ENCODE measurements around the gene EVA1B. TPM values are rescaled to one million over a fixed set of nuclear protein-coding genes. Genes with fewer than 3 reads are reported as not detected.
A peak's percentile ranks its signal among the peaks of the same experiment; 100 is the strongest.

EVA1B gene, protein sequence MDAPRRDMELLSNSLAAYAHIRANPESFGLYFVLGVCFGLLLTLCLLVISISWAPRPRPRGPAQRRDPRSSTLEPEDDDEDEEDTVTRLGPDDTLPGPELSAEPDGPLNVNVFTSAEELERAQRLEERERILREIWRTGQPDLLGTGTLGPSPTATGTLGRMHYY
- 28.1 and 44.1 TPM in 2 replicates for total RNA-seq (2014; rRNA removed; shearing (Covaris generic))

- peak; percentile 84 for DNase-seq (ENCODE audit: low read depth)
Observed at GRCh38 chr1:36323636-36324352, at the start of gene EVA1B. Gene EVA1B (minus strand): TSS chr1:36323645. CDS start chr1:36323037, 608 bp downstream.

DNA sequence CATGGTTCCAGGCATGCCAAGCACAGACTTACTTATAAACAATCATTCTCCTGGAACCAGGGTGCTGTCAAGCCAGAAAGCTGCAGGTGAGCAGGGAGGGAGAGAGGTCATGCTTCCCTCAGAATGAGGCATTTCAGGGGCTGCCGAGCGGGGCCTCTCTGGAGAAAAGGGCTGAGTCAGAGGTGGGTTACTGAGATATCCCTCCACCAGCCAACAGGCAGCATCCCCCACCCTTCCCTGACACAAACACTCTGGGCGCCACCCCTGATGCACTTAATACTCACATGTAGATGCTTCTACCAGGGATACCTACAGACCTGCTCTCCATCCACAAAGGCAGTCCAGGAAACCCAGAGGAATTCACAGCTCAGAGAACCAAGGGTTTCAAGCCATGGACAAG lies 49.2 kb upstream of the EVA1B start:
- peak; percentile 34 for DNase-seq (ENCODE audit: low read depth)

DNA sequence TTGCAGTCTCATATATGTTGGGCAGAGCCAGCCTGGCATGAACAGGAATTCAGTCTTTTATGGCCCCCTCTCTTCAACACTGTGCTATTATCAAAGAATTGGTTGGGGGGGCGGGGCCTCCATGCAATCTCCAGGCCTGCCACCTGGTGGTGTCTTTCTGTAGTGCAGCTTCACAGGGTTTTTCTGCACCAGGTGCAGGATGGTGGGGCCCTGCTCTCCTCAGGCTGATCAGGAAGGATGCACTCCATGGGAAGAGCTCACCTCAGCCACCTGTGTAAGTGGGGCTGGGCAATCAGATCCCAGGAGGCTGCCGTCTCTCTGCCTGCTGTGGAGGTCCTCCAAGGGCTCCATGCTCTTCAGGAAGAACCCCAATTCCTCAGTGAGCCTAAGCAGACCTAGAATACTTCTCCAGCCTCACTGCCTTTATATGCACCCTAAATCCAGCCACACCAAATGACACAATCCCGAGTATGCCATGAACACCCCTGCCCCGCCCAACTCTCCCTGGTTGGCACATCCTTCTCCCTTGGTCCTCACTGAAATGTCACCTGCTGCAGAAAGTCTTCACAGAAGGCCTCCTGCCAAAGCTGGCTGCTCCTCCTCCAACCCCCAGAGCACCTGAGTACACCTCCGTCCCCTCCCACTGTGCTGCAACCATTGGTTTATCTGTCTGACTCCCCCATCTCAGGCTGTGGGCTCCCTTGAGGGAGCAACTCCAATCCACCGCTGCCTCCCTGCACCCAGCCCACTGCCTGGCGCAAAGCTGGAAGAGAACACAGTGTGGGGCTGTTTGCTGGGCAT lies 45.8 kb upstream of the EVA1B start:
- peak; percentile 69 for DNase-seq (ENCODE audit: low read depth)

DNA sequence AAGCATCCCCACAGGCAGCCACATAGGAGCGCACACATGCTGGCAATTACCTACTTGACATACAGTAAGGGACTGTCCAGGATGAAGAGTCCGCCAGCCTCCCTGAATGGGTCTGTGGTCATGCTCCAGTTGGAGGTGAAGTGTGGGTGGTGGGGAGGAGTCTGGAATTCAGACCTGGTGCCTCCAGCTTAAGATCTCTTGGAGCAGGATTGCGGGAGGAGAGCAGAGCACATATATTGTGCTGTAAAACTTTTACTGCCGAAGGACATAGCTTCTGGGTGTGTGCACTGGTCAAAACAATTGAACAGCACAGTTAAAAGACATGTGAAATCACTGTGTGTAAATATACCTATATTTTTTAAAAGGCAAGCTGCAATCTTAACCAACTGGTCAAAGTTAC lies 44.4 kb upstream of the EVA1B start:
- DNase-seq (ENCODE audit: low read depth): peak; percentile 49

- DNase-seq (ENCODE audit: low read depth): no peak
Observed at GRCh38 chr1:36367066-36367465, 43.6 kb upstream of the EVA1B start.

GRCh38 chr1:36366091-36366661 lies 42.7 kb upstream of the EVA1B start:
- no peak for DNase-seq (ENCODE audit: low read depth)

GRCh38 chr1:36365381-36365780 lies 41.9 kb upstream of the EVA1B start:
- no peak for DNase-seq (ENCODE audit: low read depth)

DNA sequence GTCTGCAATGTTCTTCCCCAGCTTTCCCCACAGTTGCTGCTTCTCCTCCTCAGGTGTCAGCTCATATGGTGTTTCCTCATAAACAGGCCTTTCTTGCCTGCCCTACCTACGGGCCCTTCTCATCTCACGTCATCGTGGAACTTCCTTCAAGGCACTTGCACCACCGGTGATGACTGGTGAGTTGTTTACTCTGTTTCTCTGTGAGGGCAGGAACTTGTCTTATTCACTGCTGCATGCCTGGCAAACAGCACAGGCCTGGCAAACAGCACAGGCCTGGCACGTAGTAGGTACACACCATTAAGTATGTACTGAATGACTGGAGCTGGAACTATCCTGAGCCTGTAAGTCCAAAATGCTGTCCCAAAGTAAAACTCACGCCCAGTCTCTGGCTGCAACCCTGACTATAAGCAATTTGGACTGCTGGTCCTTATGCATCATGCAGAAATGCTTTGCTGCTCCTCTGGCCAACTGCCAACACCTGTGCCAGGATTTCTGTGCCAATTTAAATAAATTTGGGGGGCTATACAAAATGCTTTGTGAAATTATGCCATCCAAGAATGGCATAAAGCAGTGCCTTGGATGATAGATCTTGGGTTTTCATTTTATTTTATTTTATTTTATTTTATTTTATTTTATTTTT lies 36.6 kb upstream of the EVA1B start:
- no peak for DNase-seq (ENCODE audit: low read depth)

- no peak for DNase-seq (ENCODE audit: low read depth)
Observed at GRCh38 chr1:36359383-36359782, 35.9 kb upstream of the EVA1B start.

GRCh38 chr1:36358514-36359084 lies 35.2 kb upstream of the EVA1B start:
- DNase-seq (ENCODE audit: low read depth): no peak

DNA sequence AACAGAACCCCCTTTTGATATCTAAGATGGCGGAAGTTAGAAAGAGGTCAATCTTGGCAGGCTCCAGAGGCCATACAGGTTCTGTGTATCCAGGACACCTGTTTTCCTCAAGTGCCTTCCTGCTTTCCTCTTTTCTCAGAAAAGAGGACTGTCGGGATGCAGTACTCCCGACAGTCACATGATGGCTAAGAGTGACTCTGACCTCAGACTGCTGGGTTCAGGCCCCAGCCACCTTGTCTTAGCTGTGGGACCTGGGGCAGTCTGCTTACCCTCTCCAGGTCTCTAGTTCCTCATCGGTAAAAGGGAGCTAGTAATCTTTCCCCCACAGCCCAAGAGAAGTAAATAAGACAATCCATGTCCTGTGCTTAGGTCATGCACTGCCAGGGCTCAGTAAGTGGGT lies 32.4 kb upstream of the EVA1B start:
- DNase-seq (ENCODE audit: low read depth): no peak

DNA sequence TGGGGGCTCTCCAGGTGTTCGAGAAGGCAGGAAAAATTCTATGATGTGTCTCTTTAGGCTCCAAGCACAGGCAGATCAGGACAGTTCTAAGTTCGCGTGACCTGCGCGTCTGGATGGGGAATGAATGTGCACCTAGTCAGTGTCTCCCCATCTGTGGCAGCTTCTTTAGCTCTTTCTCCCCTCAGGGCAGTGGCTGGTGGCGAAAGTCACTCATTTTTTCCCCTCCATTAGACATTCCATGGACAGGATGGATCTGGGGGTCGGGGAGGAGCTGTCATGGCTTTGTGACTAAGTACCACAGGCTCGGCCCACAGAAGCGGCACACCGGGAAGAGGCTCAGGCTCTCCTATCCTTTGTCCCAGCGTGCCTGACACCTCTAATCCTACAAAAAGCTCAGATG lies 31.0 kb upstream of the EVA1B start:
- no peak for DNase-seq (ENCODE audit: low read depth)

DNA sequence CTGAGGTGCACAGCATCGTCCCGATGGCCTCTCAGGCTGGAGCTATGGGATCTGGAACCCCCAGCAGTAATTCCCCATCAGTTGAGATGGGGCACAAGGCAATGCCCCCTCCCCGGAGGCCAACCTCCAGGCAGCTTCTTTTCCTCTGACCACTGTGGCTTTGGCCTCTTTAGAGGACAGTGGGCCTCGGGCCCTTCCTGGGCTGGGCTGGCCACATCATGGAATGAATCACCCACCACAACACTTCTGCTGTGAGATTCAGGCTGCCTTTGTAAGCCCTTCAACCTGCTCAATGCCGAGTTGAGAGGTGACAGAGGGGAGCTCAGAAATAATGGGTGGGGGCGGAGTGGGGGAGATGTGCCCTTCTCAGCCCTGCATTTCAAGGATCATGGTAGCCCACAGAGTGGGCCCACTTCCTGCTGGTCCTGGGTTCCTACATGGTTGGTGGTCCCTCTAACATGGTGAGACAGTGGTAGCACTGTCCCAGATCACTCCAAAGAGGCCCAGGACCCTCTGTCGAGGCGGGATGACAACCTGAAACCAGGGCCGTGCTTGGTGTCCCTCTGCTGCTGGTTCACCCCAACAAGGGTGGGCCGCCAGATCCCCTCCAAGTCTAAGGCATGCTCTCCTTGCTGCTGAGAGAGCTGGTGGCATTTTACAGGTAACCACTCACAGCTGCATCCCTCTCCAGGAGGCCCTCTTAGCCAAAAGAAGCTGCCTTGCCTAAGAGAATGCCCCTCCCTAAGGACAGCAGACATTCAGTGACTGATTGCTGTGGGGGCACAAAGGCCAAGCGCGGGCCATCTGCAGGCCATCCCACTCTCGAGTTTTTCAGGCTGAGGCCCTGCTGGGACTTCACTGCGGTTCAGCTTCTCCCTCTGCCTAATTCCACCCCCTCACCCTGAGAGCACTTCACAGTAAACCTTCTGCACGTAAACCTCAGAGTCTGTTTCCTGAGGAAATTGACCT lies 29.7 kb upstream of the EVA1B start:
- DNase-seq (ENCODE audit: low read depth): peak; percentile 81

- DNase-seq (ENCODE audit: low read depth): peak; percentile 85
Observed at GRCh38 chr1:36352125-36352909, 28.9 kb upstream of the EVA1B start.

- DNase-seq (ENCODE audit: low read depth): peak; percentile 96
Observed at GRCh38 chr1:36351227-36351977, 28.0 kb upstream of the EVA1B start.

GRCh38 chr1:36350659-36351226 lies 27.3 kb upstream of the EVA1B start:
- DNase-seq (ENCODE audit: low read depth): peak; percentile 96

- DNase-seq (ENCODE audit: low read depth): peak; percentile 74
Observed at GRCh38 chr1:36349839-36350238, 26.4 kb upstream of the EVA1B start.

DNA sequence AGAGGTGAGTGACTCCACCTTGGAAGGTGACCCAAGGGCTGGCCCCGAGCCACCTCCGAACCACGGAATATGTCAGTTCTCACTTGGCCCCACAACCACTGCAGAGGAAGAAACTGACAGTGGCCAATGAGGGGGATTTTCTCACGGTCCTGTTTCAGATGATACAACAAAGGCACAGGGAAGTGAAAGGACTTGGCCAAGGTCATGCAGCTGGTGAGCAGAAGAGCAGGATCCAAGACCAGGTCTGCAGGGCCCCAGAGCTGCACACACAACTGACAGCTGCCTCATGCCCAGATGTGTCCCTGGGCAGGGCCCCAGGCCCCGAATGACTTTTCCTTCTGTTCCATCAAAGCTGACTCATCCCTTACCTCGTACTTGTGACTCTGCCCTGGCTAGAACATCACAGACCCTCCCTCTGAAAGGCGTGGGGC lies 25.8 kb upstream of the EVA1B start:
- DNase-seq (ENCODE audit: low read depth): peak; percentile 78
